Pancreas (tissue), 10 donors: Measurements from ENCODE around the gene CXCL12. TPM values are rescaled to one million over a fixed set of nuclear protein-coding genes. Genes with fewer than 3 reads are reported as not detected.

Source experiments
- ATAC-seq, 4 donors: fragments of 200-7000 bp; cut with Tn5 transposase; one replicate each; pipeline versions ENCODE4 v1.8.0 to v1.9.1; 2020; ENCODE audit warnings: mild to moderate bottlenecking in 4 of 4, moderate library complexity in 4 of 4
- DNase-seq, 6 donors: peaks; one replicate each; pipeline ENCODE4 v3.0.0-alpha.2; 2020
- FAIRE-seq: peaks from 2 replicates; lab custom pipeline; 2012; peaks lifted over from hg19 to GRCh38; lab: Jason Lieb, UNC
- H3K27ac ChIP-seq, 4 donors: fragments of 200-600 bp; sonication (generic); 1 replicate in 3 of 4; 2 replicates in 1 of 4; pipeline versions ENCODE4 v1.5.0 to v1.8.0; 2020
- H3K27me3 ChIP-seq, 4 donors: fragments of 200-600 bp; one replicate each; pipeline ENCODE4 v1.8.0; 2021
- H3K36me3 ChIP-seq, 3 donors: fragments of 200-600 bp; sonication (generic) in 1 of 3; one replicate each; pipeline versions ENCODE4 v1.5.0 to v1.8.0; 2020 to 2021
- H3K4me1 ChIP-seq, 3 donors: fragments of 200-600 bp; one replicate each; pipeline ENCODE4 v1.8.0; 2021
- H3K4me3 ChIP-seq, 4 donors: fragments of 200-600 bp; sonication (generic) in 2 of 4; one replicate each; pipeline versions ENCODE4 v1.5.0 to v1.8.0; 2020 to 2021
- H3K9me3 ChIP-seq, 4 donors: fragments of 200-600 bp; one replicate each; pipeline ENCODE4 v1.8.0; 2021
- CTCF ChIP-seq, 4 donors: fragments of 200-600 bp; sonication (generic) in 3 of 4; IDR thresholded peaks; one replicate each; pipeline versions ENCODE4 v1.5.0 to v1.8.0; 2021; ENCODE audit warnings: antibody characterized with exemption in 4 of 4
- WGBS, 2 donors: extraction: QIAGEN DNeasy Blood & Tissue Kit; methylation state at CpG; one replicate each; pipeline ENCODE4 v1.1.7; 2013; 5-methylcytosine and 5-hydroxymethylcytosine counted together
- intact Hi-C, 3 donors: fragments of 100-400 bp; cut with DNase I; formaldehyde crosslinking; loops; one replicate each; pipeline versions ENCODE4 v1.11.1 to v1.14.2; 2022
- polyA plus RNA-seq, 2 donors: library from polyadenylated mRNA; stranded (reverse); fragments of 200-250 nt; gene quantifications; one replicate each; pipeline ENCODE4 v1.2.3, GENCODE V29; 2013
- total RNA-seq, 6 donors: library from RNA; stranded (reverse); fragmentation: NEBNext Ultra II Directional in 4 of 6; extraction: Animal tissue kit (Norgen Biotek cat#: 25700) in 4 of 6; gene quantifications; one replicate each; pipeline versions ENCODE4 v1.2.1 to v1.2.4, GENCODE V29; 2021 to 2023
- donor health status: healthy with polysubstance abuse.
- donor health status: DM: no; HTN: no; CAD: no; lungs with moderate emphysema.
- donor health status: DM: no; HTN: no; CAD: no.
- donor health status: control.
- donor health status: control.
- donor health status: Bipolar disorder and iron deficiency.
- donor health status: DM: yes; HTN: yes; CAD: no.
- donor health status: DM: no; HTN: no; CAD: no.
- donor health status: DM: no; HTN: no; CAD: no.
- donor health status: DM: yes; HTN: yes; CAD: no.

Gene CXCL12
- total and polyA plus RNA-seq, 8 donors = 35.9 to 131 (median 91.1) TPM

GRCh38 chr10:44330431-44330830 lies 54.5 kb downstream of the CXCL12 start:
- H3K27me3 ChIP-seq = no peaks in the 10 kb centered on the region
- no peak overlapping the region for H3K27ac ChIP-seq
- no peak for FAIRE-seq
- no peak for TF ChIP-seq CTCF (IDR thresholded peaks at IDR 0.05)
- no peak overlapping the region for H3K4me3 ChIP-seq
- peaks cover 8 to 22% (median 15%) of the 10 kb centered on the region in 3 donors for H3K4me1 ChIP-seq
- no peak for DNase-seq
- ATAC-seq = no peak
- no peaks in the 10 kb centered on the region for H3K9me3 ChIP-seq
- intact Hi-C loops = no loop called here
- H3K36me3 ChIP-seq = no peaks in the 10 kb centered on the region

- peaks cover 5 to 27% (median 15%) of the 10 kb centered on the region in 3 donors for H3K4me1 ChIP-seq
- FAIRE-seq (no peak), DNase-seq (no peak), ATAC-seq (no peak)
- TF ChIP-seq CTCF (IDR thresholded peaks at IDR 0.05) = no peak
- no peaks in the 10 kb centered on the region for H3K36me3 ChIP-seq
- H3K9me3 ChIP-seq = no peaks in the 10 kb centered on the region
- WGBS, 2 donors = 90 to 93% methylated on average over 2 of the region's 2 CpGs
- no peak overlapping the region for H3K4me3 ChIP-seq
- intact Hi-C loops = no loop called here
- no peaks in the 10 kb centered on the region for H3K27me3 ChIP-seq
- no peak overlapping the region for H3K27ac ChIP-seq
Observed at GRCh38 chr10:44327461-44327860, 57.4 kb downstream of the CXCL12 start.
